IPS-18c (cell line): ENCODE results near the gene BZW2.
"Not testable (repeated sequence)": the region's sequence is repeated elsewhere in the genome, so short reads cannot be mapped to it uniquely, and the experiment has no call there.

Experiments
- H3K4me3 ChIP-seq: 2 replicates; pipeline ENCODE4 v1.7.0; 2013; ENCODE audit warnings: low read depth, mild to moderate bottlenecking, low read length, moderate library complexity; ENCODE audit not compliant: insufficient read depth
- H3K9me3 ChIP-seq: one replicate; pipeline ENCODE4 v1.6.1; 2013; ENCODE audit warnings: mild to moderate bottlenecking, low read length, moderate library complexity; ENCODE audit not compliant: control insufficient read depth, insufficient read depth

The BZW2 gene

DNA sequence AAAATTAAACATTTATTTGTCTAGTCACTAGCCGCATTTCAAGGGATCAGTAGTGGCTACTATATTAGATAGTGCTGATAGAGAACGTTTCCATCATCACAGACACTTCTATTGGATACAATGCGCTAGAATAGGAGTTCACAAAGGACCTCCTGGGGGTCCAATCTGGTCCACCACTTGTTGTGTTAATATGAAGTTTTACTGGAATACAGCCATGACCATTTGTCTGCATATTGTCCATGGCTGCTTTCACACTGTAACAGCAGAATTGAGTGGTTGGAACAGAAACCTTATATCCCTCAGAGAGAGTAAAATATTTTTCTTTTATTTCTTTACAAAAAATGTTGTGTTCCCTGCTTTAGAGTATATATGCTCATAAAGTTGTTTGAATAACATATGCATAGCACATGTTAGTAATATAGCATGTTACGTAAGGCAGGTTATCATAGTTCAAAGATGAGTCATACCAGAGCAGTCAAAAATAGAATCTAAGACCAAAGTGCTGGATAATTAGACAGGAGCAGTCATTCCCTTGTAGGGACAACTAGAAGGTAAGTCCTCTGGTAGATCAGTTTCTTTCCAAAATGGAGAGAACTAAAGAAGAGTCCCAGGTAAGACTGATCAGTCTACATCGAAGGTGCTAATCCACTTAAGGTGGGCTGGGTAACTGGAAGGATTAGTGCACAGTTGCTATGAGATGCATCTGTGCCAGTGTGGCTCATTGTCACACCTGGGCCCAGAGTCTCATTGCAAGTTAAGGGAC lies 14.9 kb downstream of the BZW2 start:
- no peaks in the 10 kb centered on the region for H3K9me3 ChIP-seq
- H3K4me3 ChIP-seq = no peak overlapping the region

DNA sequence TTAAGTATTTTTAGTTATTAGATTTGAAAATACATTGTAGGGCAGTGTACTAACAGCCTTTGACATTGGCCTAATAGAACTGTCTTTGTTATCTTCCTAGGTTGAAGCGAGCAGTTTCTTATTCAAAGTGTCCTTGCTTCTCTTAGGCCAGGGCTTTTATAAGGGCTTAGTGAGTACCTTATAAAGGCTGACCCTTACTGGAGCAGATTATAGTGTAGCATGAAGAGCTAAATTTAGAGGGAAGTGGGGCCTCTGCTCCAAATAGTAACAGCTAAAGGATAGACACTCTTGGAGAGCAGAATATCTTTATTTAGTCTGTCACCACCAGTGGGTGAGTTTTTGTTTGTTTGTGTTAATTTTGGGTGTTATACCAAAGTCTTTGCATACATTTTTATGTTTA lies 15.9 kb downstream of the BZW2 start:
- Histone ChIP-seq H3K9me3 (no peaks in the 10 kb centered on the region), H3K4me3 (no peak overlapping the region)

DNA sequence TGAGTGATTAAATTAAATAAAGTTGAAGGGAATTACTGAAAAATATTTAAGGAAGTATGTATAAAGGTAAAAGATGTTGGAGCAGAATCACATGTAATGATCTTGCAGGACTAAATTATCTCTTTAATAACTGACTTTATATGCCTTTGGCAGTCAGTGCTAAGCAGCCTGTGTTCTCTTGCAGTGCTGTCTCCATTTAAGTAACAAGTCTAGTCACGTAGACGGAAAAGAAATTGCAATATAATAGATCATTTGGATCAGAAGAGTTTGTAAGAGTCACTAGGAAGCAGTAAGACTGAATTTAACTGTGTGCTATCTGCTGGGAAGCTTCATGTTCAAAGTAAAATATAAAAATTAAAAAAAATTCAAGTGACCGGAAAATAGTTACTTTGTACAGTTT lies 21.4 kb downstream of the BZW2 start:
- no peaks in the 10 kb centered on the region for H3K9me3 ChIP-seq
- no peak overlapping the region for H3K4me3 ChIP-seq

DNA sequence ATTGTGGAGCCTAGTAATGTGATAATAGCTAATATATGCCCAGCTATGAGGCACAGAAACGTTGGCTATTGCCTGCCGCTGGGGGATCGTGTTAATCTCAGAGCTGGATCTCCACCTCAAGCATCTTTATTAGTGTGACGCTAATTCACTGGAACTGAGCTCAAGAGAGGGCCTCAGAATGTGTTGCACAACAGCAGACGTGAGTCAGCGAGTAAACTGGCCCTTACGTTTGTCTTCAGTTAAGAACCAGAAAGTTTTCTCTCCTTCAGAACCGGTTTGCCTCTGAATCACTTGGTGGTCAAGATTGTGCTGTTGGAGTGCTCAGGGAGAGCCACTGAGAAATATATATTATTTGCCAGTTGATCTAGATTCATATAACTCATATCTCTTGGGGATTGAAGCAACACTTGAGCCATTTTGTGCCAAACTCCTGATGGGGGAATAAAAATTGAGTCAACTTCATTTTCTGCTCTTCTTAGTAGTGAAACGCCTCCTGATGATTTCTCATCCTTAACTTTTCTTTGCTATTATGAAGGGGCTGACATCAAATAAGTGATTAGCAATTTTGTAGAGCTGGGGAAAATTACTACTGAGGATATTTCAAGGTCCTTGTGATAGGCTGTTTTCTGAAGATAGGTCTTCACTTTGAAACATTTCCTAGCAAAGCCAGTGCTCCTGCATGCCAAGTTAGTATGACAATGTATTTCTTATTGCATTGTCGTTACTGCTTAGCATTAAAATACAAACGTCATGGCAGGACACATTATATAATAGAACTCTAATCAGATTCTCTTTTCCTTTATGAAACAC lies 22.3 kb downstream of the BZW2 start:
- no peaks in the 10 kb centered on the region for H3K9me3 ChIP-seq

DNA sequence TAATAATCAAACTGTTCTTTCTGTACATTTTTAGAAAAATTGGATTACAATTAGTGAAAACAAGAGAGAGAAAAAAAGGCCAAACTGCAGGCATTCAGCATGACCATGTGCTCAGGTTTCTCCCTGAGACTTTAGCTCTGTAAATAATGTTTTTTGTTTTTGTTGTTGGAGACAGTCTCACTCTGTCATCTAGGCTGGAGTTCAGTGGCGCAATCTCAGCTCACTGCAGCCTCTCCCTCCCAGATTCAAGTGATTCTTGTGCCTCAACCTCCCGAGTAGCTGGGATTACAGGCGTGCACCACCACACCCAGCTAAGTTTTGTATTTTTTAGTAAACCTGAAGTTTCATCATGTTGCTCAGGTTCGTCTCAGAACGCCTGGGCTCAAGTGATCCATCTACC lies 23.0 kb downstream of the BZW2 start:
- Histone ChIP-seq H3K9me3 (no peaks in the 10 kb centered on the region), H3K4me3 (no peak overlapping the region)

More for the DNA sequence above, 22.3 kb downstream of the BZW2 start:
- H3K4me3 ChIP-seq = no peak overlapping the region

DNA sequence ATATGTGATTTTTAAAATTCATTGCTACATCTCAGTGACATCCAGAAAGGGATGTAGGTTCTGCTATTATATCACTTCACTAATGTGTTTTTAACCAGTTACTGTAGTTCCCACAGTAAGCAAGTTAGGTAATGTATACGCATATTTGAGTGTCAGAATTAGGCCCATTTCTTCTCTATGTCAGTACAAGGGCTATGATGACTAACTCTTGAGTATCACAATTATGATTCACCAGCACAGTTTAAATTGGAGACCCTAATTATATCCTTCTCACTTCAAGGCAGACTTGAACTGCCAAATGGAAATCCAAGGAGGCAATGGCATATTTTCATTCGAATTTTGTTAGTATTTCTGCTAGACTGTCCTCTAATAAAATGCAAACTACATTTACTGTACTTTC lies 23.6 kb downstream of the BZW2 start:
- no peak overlapping the region for H3K4me3 ChIP-seq
- no peaks in the 10 kb centered on the region for H3K9me3 ChIP-seq

DNA sequence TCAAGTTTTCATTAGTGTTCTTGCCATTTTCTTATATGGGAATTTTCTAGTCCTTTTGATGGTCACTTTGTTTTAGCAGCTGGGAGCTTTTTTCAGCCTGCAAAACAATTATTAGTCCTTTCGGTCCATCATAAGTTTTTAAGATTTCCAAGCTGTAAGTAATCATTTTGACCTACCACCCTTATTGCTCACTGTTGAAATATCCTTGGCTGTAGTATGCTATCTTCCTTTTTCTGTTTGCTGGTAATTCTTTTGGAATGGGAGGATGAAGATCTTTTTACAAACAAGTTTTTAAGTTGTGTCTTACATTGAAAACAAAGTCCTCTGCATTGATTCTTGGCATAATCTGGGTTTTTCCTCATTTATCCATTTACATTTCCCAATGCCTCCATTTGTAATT lies 24.0 kb downstream of the BZW2 start:
- no peak overlapping the region for H3K4me3 ChIP-seq
- H3K9me3 ChIP-seq = no peaks in the 10 kb centered on the region

DNA sequence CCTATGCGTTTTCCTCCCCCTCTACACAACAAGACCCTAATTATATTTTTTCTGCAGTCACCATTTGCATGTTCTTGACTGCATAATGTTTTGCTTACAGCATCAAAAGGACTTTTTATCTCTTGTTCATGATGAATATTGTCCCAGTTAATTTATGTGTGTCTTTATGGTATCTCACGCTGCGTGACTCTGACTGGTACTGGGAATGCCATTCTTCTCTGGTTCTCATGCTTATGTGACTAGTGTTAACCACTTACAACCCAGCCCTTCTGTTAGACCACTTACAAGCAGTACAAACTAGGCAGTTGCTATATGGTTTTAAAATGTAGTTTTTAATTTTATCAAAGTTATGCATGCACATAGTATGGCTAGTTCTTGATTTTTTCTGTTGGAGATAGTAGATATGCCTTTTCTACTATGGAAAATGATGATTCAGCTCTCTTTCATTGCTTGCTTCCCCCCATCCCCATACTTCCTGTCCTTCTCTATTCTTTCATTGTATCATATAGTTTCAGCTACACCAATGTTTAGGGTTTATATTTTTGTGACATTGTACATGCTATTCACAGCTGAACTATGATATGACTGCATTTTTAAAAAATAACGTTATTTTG lies 24.9 kb downstream of the BZW2 start:
- no peak overlapping the region for H3K4me3 ChIP-seq
- no peaks in the 10 kb centered on the region for H3K9me3 ChIP-seq

DNA sequence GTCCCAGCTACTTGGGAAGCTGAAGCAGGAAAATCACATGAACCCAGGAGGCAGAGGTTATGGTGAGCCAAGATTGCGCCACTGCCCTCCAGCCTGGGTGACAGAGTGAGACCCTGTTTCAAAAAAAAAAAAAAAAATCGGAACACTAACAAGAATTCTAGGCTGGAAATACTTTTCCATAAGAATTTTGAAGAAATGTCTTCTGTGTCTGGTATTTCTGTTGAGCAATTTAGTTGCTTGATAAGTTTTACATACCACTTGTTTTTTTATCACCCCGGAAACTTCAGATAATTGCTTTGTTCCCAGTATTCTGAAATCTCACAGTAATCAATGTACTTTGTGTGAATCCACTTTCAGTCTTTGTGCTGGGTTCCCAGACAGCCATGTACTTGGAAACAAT lies 25.8 kb downstream of the BZW2 start:
- Histone ChIP-seq H3K4me3 (no peak overlapping the region), H3K9me3 (no peaks in the 10 kb centered on the region)

DNA sequence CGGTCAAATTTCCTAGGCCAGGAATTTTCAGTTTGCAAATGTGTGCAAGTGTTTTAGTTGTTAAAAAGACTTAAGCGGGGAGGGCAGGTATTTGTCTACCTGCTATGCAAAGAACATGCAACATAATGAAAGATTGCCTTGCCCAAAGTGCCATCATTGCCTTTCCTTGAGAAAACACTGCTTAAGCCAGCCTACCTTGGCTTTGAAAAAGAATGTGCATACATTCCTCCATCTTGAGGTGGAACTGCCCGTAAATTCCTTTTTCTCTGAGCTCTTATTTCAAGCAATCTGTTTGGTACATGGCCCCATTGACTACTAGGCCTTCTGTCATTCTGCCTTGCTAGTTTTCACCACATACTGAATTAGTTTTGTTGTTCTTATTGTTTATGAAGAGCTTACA lies 29.3 kb downstream of the BZW2 start:
- Histone ChIP-seq H3K4me3 (no peak overlapping the region), H3K9me3 (no peaks in the 10 kb centered on the region)

DNA sequence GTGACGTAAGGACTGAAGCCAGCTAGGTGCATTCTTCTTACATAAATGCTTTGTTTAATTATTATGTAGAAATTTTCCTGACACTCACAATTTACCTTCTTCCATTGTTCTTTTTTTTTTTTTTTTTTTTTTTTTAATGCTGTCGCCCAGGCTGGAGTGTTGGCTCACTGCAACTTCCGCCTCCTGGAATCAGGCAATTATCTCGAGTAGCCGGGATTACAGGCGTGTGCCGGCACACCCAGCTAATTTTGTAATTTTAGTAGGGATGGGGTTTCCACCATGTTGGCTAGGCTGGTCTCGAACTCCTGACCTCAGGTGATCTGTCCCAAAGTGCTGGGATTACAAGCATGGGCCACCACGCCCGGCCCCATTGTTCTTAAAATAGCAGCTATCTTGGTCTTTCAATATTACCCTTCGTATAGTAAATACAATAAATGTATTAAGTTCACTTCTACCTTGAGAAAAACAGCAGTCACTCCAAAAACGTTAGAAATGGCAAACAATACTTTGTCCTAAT lies 32.1 kb downstream of the BZW2 start:
- Histone ChIP-seq H3K4me3 (no peak overlapping the region), H3K9me3 (no peaks in the 10 kb centered on the region)

DNA sequence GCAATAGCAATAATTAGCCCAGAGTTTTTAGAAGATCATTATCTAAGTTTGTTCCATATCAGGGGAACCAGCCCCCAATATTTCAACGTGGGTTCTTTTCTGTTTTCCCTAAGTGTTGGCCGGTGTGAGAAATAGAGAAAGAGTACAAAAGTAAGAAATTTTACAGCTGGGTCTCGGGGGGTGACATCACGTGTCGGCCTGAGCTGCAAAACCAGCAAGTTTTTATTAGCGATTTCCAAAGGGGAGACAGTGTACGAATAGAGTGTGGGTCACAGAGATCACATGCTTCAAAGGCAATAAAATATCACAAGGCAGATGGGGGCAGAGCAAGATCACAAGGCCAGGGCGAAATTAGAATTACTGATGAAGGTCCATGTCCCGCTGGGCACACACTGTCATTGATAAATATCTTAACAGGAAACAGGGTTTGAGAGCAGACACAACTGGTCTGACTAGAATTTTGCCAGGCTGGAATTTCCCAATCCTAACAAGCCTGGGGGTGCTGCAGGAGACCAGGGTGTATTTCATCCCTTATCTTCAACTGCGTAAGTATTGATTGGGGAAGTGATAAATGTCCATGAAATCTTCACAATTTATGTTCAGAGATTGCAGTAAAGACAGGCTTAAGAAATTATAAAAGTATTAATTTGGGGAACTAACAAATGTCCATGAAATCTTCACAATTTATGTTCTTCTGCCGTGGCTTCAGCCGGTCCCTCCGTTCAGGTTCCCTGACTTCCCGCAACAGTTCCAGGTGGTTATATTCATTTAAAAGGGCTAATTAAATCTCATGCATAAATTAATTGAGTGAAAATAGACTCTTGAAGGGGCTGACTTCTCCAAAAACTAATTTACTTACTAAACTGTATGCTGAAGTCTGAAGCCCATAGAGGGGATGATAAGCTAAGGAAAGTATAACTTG lies 32.9 kb downstream of the BZW2 start:
- not testable (repeated sequence) for H3K4me3 ChIP-seq, H3K9me3 ChIP-seq

DNA sequence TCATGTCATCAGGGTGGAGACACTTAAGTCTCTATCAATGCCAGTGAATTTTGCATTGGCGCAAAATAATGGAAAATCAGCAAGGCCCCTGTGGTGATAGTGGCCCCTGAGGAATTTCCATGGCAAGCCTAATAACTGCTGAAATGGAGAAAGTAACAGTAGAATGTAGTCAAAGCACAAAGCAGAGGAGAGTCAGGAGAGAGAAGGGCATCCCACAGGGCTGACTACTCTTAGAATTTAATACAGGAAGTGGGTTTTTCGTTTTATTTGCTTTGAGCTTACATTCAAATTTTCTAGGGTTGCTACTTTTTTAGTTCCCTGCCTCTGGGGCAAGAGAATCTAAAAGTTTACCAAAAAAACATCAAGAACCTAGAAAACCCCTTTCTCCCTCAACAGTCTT lies 39.0 kb downstream of the BZW2 start:
- H3K4me3 ChIP-seq = no peak overlapping the region
- H3K9me3 ChIP-seq = no peaks in the 10 kb centered on the region

DNA sequence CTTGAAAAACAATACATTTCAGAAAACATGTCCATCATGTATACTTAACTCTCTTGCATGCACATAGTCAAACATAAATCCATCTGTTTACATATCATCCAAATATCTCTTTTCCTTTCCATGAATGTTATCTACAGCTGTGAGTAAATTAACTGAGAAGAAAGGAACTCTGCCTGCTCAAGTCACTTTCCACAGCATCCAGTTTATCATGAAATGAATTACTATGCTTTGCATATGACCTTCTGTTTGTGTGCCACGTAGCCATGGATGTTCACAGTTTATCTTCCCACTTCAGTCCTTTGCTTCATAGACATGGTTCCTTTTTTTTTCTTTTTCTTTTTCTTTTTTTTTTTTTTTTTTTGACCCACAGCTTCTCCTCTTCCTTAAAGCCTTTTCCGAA lies 39.6 kb downstream of the BZW2 start:
- no peaks in the 10 kb centered on the region for H3K9me3 ChIP-seq

DNA sequence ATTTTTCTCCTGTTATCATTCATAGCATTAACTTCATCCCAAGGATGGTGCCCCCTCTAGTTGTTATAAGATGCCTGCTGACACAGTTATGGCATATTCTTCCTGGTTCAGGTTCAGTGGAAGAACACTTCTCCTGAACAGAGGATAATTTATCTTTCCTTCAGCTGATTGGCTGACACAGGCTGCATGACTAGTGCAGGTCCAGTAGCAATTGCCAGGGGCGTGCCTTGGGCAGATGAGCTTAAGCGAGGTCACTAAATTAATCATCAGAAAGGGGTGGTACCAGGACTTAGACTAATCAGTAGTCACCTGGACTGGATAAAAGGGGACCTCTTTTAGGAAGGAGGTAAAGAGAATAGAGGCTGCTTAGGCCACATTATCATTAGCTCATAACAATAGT lies 42.3 kb downstream of the BZW2 start:
- Histone ChIP-seq H3K4me3 (no peak overlapping the region), H3K9me3 (no peaks in the 10 kb centered on the region)

More for the DNA sequence above, 39.6 kb downstream of the BZW2 start:
- H3K4me3 ChIP-seq = no peak overlapping the region

DNA sequence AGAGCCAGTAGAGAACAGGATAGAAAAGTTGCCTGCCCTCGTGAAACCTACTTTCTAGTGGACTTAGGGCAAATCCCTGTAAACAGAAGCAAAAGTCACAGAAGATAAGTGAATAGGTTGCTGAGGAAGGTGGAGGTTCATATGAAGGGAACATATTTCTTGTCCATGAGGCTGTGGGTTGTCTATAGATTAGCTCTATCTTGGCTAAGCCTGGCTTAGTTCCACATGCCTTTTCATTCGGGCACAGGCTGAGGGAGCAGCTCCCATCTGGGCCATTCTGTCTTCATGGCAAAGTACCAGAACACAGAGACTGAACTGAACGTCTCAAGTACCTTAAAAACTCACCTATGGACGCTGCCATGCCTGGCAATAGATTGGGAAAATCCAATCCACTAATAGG lies 45.3 kb downstream of the BZW2 start:
- no peak overlapping the region for H3K4me3 ChIP-seq

More for the DNA sequence above, 45.3 kb downstream of the BZW2 start:
- H3K9me3 ChIP-seq = no peaks in the 10 kb centered on the region
